Measurements from ENCODE around the gene CYP3A5. TPM values are rescaled to one million over a fixed set of nuclear protein-coding genes. Genes with fewer than 3 reads are reported as not detected.
A peak's percentile ranks its signal among the peaks of the same experiment; 100 is the strongest.

CYP3A5 gene
- total RNA-seq, 2 donors from 2014 or later, result 0.38 to 0.42 TPM

DNA sequence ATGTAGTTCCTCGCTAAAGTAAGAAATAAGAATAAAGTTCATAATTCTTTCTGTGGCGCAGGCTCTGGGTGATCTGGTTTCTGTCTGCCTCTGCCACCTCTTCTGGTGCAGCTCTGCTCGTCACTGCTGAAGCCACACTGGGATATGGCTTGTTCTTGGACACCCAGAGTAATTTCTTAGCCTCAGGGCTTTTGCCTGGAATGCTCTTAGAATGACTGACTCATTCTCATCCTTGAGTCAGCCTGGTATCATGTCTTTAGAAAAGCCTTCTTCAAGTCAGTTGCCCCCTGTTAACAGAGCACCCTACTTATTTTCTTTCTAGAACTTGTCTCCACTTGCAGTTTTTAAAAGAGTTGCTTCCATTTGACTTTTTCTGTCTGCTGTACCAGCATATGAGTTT lies 61.1 kb downstream of the CYP3A5 start:
- peaks cover 50% of the 10 kb centered on the region for H3K36me3 Mint-ChIP-seq (ENCODE audit: low read depth)
- no peak overlapping the region for H3K27ac Mint-ChIP-seq
- H3K9me3 Mint-ChIP-seq, result peaks cover 2% of the 10 kb centered on the region
- TF ChIP-seq, protein P1, sequence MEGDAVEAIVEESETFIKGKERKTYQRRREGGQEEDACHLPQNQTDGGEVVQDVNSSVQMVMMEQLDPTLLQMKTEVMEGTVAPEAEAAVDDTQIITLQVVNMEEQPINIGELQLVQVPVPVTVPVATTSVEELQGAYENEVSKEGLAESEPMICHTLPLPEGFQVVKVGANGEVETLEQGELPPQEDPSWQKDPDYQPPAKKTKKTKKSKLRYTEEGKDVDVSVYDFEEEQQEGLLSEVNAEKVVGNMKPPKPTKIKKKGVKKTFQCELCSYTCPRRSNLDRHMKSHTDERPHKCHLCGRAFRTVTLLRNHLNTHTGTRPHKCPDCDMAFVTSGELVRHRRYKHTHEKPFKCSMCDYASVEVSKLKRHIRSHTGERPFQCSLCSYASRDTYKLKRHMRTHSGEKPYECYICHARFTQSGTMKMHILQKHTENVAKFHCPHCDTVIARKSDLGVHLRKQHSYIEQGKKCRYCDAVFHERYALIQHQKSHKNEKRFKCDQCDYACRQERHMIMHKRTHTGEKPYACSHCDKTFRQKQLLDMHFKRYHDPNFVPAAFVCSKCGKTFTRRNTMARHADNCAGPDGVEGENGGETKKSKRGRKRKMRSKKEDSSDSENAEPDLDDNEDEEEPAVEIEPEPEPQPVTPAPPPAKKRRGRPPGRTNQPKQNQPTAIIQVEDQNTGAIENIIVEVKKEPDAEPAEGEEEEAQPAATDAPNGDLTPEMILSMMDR (conservative IDR thresholded peaks at IDR 0.05), result no peak
- Histone ChIP-seq H3K9me3 (ENCODE audit: control insufficient read depth, low read length) (no peaks in the 10 kb centered on the region), H3K27ac (ENCODE audit: low read depth, low read length) (no peak overlapping the region), H3K4me1 (ENCODE audit: control insufficient read depth, insufficient read depth, low read length) (peaks cover 5% of the 10 kb centered on the region), H3K36me3 (ENCODE audit: control insufficient read depth, insufficient read depth, low read length) (peaks cover 53% of the 10 kb centered on the region), H3K4me3 (ENCODE audit: low read length) (peak overlapping the region; percentile 92), H3K9ac (ENCODE audit: extremely low read depth, low read length, poor library complexity, severe bottlenecking) (no peak overlapping the region), H3K27me3 (ENCODE audit: control insufficient read depth, insufficient read depth, low read length, poor library complexity, severe bottlenecking) (no peaks in the 10 kb centered on the region)
- WGBS, 2 experiments (ENCODE audit: insufficient coverage in 1 of 2, insufficient read length in 1 of 2), result 95 to 96% methylated on average over 3 of the region's 3 CpGs
- H3K4me3 Mint-ChIP-seq, result peak overlapping the region; percentile 88
- H3K4me1 Mint-ChIP-seq, result peaks cover 16% of the 10 kb centered on the region
- peaks cover 13% of the 10 kb centered on the region for H3K27me3 Mint-ChIP-seq (ENCODE audit: insufficient read depth)
- no peak for DNase-seq

DNA sequence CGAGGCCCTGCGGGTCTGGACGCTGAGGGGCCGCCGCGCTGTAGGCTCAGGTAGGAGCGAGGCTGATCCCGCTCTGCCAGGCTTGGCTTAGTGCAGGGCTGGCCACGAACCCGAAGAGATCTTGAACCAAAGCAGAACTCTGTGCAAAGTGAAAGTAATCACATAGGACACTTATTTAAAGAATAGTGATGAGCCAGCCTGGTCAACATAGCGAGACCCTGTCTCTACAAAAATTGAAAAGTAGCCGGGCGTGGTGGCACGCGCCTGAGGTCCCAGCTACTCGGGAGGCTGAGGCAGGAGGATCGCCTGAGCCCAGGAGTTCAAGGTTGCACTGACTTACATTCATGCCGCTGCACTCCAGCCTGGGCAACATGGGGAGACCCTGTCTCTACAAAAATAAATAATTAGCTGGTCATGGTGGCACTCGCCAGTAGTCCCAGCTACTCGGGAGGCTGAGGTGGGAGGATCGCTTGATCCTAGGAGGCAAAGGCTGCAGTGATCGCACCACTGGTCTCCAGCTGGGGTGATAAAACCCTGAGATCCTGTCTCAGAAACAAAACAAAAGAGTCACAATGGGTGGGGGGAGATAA lies 62.5 kb downstream of the CYP3A5 start:
- Mint-ChIP-seq H3K36me3 (ENCODE audit: low read depth) (peaks cover 39% of the 10 kb centered on the region), H3K27ac (peak overlapping the region; percentile 98), H3K4me3 (peak overlapping the region; percentile 88), H3K27me3 (ENCODE audit: insufficient read depth) (peaks cover 20% of the 10 kb centered on the region), H3K4me1 (peaks cover 16% of the 10 kb centered on the region), H3K9me3 (peaks cover 2% of the 10 kb centered on the region)
- TF ChIP-seq, protein P1 (conservative IDR thresholded peaks at IDR 0.05), result no peak
- H3K36me3 ChIP-seq (ENCODE audit: control insufficient read depth, insufficient read depth, low read length), result peaks cover 41% of the 10 kb centered on the region
- DNase-seq, result peak; percentile 79
- peak overlapping the region; percentile 85 for H3K9ac ChIP-seq (ENCODE audit: extremely low read depth, low read length, poor library complexity, severe bottlenecking)
- H3K4me1 ChIP-seq (ENCODE audit: control insufficient read depth, insufficient read depth, low read length), result peaks cover 5% of the 10 kb centered on the region
- H3K27me3 ChIP-seq (ENCODE audit: control insufficient read depth, insufficient read depth, low read length, poor library complexity, severe bottlenecking), result no peaks in the 10 kb centered on the region
- H3K4me3 ChIP-seq (ENCODE audit: low read length), result peak overlapping the region; percentile 92
- 18 to 20% methylated on average over 22 of the region's 22 CpGs for WGBS, 2 experiments (ENCODE audit: insufficient coverage in 1 of 2, insufficient read length in 1 of 2)
- H3K9me3 ChIP-seq (ENCODE audit: control insufficient read depth, low read length), result no peaks in the 10 kb centered on the region
- peak overlapping the region; percentile 69 for H3K27ac ChIP-seq (ENCODE audit: low read depth, low read length)

DNA sequence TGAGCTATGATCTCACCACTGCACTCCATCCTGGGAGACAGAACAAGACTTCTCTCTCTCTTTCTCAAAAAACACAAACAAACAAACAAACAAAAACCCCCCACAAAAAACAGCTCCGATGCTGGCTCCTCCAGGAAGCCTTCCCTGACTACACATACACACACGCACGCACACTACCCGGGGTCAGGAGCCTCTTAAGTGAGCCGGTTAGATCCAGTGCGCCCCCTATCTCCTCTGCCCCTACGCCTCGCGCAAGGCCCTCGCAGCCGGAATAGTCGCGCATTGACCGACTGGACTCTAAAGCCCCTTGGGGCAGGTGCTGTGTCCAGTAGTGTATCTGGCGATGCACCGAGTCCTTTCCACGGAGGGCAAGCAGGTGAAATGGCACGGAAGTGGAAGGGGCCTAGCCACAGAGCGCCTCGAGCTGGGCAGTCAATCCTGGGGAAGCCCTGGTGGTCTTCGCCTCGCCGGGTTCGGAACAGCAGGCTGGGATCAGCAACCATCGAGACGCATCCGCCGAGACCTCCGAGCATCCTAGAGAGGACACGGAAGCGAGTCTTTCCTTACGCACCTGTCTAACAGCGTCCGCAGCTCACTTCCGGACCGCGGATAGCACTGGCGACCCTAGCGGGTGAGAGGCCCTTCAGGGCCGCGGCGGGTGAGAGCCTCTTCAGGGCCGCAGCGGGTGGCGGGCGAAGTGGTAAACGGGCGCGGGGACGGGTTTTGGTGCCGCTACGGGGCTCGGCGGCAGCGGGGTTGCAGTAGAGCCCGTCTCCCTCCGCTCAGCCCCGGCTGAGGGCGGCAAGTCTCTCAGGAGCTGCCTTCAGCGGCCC lies 63.2 kb downstream of the CYP3A5 start, which contains the start of gene ZSCAN25:
ZSCAN25 (plus strand) TSS at position 588 of the 833 bp plus-strand sequence. CDS start 2,661 bp downstream, outside the sequence.
- TF ChIP-seq, protein P1 (conservative IDR thresholded peaks at IDR 0.05), result peak; percentile 74
- Histone ChIP-seq H3K9ac (ENCODE audit: extremely low read depth, low read length, poor library complexity, severe bottlenecking) (peak within 1 kb of the TSS; percentile 85), H3K36me3 (ENCODE audit: control insufficient read depth, insufficient read depth, low read length) (peaks cover 34% of the 10 kb centered on the region), H3K4me3 (ENCODE audit: low read length) (peak within 1 kb of the TSS; percentile 92), H3K4me1 (ENCODE audit: control insufficient read depth, insufficient read depth, low read length) (peaks cover 5% of the 10 kb centered on the region), H3K27ac (ENCODE audit: low read depth, low read length) (peak within 1 kb of the TSS; percentile 92), H3K27me3 (ENCODE audit: control insufficient read depth, insufficient read depth, low read length, poor library complexity, severe bottlenecking) (no peaks in the 10 kb centered on the region), H3K9me3 (ENCODE audit: control insufficient read depth, low read length) (no peaks in the 10 kb centered on the region)
- Mint-ChIP-seq H3K9me3 (peaks cover 2% of the 10 kb centered on the region), H3K4me3 (peak within 1 kb of the TSS; percentile 88), H3K27me3 (ENCODE audit: insufficient read depth) (peaks cover 27% of the 10 kb centered on the region), H3K4me1 (peaks cover 16% of the 10 kb centered on the region), H3K27ac (peak within 1 kb of the TSS; percentile 98), H3K36me3 (ENCODE audit: low read depth) (peaks cover 35% of the 10 kb centered on the region)
- 0 to 1% methylated on average over 17 to 60 of the region's 60 CpGs for WGBS, 2 experiments (ENCODE audit: insufficient coverage in 1 of 2, insufficient read length in 1 of 2)
- DNase-seq, result peak; percentile 98

Data from endodermal cell (in vitro differentiated cells).